Sciatic nerve (tissue), 2 donors: Measurements from ENCODE around the gene NMT2. TPM values are rescaled to one million over a fixed set of nuclear protein-coding genes. Genes with fewer than 3 reads are reported as not detected.

Source experiments
- ATAC-seq: fragments of 200-7000 bp; cut with Tn5 transposase; one replicate; pipeline ENCODE4 v1.9.1; 2020; ENCODE audit warnings: mild to moderate bottlenecking, moderate library complexity
- DNase-seq: peaks from one replicate; pipeline ENCODE4 v3.0.0-alpha.2; 2020; ENCODE audit warnings: low spot score
- intact Hi-C: fragments of 100-400 bp; cut with DNase I; formaldehyde crosslinking; loops from one replicate; pipeline ENCODE4 v1.14.2; 2022
- total RNA-seq: library from RNA; stranded (reverse); fragmentation: NEBNext Ultra II Directional; extraction: Animal tissue kit (Norgen Biotek cat#: 25700); gene quantifications from one replicate; pipeline ENCODE4 v1.2.1, GENCODE V29; 2021
- donor health status: DM: no; HTN: no; CAD: no.
- donor health status: DM: no; HTN: no; CAD: no.

Gene NMT2
- total RNA-seq, 1 donor from 2014 or later, result 29.9 TPM

DNA sequence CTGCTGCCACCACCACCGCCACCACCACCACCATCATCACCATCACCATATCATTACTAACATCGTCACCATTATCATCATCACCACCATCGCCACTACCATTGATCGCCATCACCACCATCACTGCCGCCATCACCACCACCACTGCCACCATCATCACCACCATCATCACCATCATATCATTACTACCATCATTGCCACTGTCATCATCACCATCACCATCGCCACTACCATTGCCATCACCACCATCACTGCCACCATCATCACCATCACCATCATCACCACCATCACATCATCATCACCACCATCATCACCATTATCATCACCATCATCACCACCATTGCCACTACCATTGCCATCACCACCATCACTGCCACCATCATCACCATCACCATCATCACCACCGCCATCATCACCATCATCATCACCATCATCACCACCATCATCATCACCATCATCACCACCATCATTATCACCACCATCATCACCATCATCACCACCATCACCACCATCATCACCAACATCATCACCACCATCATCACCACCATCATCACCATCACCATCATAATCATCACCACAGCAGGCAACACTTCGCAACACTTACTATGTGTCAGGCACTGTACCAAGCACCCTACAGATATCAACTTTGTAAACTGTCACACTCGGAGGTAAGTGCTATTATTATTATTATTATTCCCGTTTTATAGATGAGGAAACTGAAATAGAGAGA, 19.3 kb downstream of the NMT2 start:
- ATAC-seq (no peak), DNase-seq (no peak)
- intact Hi-C loops, result no loop called here

- ATAC-seq (no peak), DNase-seq (no peak)
- intact Hi-C loops, result no loop called here
Observed at GRCh38 chr10:15147594-15148392, 20.7 kb downstream of the NMT2 start.

- intact Hi-C loops, result no loop called here
- ATAC-seq, result no peak
- DNase-seq, result no peak
Observed at GRCh38 chr10:15146366-15146765, 22.1 kb downstream of the NMT2 start.

GRCh38 chr10:15144788-15145187, 23.7 kb downstream of the NMT2 start:
- ATAC-seq (no peak), DNase-seq (no peak)
- intact Hi-C loops, result no loop called here

DNA sequence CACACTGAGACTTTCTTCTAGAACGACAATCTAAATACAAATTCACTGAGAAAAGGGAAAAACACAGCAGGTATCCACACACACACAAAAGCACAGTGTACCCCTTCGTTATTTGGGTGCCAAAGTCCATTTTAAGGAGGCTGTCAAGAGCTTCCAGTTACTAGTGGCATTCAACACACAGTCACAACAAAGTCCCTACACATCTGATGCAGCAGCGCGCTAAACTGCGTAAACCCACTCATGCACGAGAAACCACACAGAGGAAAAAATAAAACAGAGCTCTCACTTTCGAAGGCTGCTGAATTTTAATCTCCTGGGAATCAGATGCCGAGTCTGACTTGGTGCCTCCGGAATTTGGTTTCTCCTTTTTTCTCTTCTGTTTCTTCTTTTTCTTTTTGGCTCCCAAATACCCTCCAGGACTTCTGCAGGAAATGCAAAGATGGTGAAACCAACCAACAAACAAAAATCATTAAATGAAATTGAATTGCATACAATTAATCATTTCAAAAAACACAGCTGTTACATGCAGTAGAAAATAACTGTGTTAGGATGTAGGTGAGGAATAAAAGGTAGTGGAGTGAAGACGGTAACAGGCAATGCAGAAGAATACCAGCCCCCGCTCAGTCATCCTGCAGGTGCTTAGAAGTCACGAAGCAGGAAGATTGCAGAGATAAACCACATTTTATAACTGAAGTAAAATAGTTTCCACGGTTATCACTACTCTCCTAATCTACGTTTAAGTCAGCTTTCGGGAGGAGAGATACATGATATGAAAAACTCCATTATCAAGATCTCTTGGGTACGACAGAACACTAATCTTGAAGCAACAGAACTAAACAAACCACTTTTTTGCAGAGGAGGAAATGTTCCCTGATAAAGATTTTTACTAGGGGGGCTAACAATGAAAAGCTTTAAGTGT, 27.1 kb downstream of the NMT2 start:
- intact Hi-C loops, result no loop called here
- DNase-seq (no peak), ATAC-seq (peak; percentile 49)

GRCh38 chr10:15140698-15141097, 27.8 kb downstream of the NMT2 start:
- no peak for DNase-seq
- no peak for ATAC-seq
- intact Hi-C loops, result no loop called here

GRCh38 chr10:15137636-15138035, 30.9 kb downstream of the NMT2 start:
- intact Hi-C loops, result no loop called here

DNA sequence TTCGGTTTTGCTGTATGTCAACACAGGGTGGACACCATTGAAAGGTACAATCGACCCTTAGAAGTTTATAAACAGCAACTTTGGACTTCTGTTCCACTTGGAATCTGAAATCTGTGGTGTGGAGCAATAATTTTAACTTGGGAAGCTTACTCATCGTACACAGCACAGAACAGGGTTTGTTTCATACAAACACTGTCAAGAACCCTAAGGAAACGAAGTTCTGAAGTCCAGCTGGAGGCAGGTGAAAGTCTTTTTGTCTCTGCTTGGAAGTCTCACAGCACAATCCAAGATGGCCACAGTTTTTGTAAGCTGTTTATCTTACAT, 31.5 kb downstream of the NMT2 start:
- no peak for DNase-seq
- no peak for ATAC-seq

More at GRCh38 chr10:15137636-15138035, 30.9 kb downstream of the NMT2 start:
- ATAC-seq (no peak), DNase-seq (no peak)

DNA sequence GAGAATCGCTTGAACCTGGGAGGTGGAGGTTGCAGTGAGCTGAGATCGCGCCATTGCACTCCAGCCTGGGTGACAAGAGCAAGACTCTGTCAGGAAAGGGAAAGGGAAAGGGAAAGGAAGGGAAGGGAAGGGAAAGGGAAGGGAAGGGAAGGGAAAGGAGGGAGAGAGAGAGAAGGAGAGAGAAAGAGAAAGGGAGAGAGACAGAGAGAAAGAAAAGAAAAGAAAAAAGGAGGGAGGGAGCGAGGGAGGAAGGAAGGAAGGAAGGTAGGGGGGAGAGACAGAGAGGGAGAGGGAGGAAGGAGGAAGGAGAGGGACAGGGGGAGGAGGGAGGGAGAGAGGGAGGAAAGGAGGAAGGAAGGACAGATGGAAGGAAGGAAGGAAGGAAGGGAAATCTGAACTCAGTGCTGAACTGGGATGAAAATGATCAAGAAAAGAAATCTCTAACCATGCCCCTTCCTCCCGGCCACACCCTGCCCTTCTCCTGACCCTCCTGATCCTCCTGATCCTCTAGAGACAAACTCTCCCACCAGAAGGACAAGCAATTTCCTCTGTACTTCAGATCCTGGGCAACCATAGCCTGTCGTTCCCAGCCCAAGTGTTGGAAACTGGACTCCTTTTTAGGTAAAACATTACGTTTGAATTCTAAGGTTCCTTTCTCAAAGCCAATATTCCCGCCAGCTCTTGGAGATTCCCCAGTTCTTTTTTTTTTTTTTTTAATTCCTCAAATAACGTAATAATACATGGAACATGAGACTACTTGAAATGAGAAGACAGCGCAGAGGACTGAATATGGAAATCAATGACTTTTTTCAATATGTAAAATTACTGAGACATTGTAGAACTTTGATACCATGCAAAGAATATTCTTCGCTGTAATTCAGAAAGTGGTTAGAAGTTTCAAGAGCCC, 32.1 kb downstream of the NMT2 start:
- ATAC-seq, result no peak
- no peak for DNase-seq
- intact Hi-C loops, result no loop called here

More for the DNA sequence above, 31.5 kb downstream of the NMT2 start:
- intact Hi-C loops, result no loop called here

GRCh38 chr10:15131330-15131729, 37.2 kb downstream of the NMT2 start:
- DNase-seq (no peak), ATAC-seq (no peak)
- intact Hi-C loops, result no loop called here

DNA sequence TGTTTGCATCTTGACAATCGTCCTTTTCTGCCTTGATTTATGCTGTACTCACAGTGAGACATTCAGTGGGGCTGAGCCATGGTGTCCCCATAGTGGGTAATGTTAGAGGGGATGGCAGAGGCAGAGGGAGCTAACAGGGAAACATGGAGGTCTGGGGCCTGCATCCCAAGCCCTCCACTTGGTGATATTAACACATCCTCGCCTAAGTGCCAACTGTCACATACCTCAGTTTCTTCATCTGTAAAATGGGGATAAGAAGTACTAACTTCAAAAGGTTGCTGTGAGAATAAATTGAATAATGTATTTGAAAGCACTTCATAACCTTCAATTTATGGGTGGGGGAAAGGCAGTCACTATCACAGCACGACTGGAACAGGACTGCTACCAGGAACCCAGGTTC, 43.6 kb downstream of the NMT2 start:
- DNase-seq, result no peak
- intact Hi-C loops, result no loop called here
- ATAC-seq, result no peak

- DNase-seq (no peak), ATAC-seq (no peak)
- intact Hi-C loops, result no loop called here
Observed at GRCh38 chr10:15124190-15124589, 44.3 kb downstream of the NMT2 start.

- DNase-seq (no peak), ATAC-seq (no peak)
- intact Hi-C loops, result no loop called here
Observed at GRCh38 chr10:15123749-15124184, 44.7 kb downstream of the NMT2 start.

DNA sequence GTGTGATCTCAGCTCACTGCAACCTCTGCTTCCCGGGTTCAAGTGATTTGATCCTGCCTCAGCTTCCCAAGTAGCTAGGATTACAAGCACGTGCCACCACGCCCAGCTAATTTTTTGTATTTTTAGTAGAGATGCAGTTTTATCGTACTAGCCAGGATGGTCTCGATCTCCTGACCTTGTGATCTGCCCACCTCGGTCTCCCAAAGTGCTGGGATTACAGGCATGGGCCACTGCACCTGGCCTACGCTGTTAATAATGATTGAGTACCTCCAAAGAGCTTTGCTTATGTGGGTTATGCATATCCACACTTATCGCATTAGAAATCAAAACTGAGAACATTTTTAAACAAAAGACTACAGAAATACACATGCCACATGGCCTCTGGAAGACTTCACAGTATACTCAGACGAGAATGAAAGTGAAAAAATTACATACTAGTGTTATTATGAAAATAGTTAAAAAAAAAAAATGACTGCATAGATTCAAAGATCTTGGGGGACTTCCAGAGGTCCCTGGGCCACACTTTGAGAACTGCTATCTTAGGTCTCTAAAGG, 45.9 kb downstream of the NMT2 start:
- ATAC-seq, result no peak
- DNase-seq, result no peak
- intact Hi-C loops, result no loop called here

DNA sequence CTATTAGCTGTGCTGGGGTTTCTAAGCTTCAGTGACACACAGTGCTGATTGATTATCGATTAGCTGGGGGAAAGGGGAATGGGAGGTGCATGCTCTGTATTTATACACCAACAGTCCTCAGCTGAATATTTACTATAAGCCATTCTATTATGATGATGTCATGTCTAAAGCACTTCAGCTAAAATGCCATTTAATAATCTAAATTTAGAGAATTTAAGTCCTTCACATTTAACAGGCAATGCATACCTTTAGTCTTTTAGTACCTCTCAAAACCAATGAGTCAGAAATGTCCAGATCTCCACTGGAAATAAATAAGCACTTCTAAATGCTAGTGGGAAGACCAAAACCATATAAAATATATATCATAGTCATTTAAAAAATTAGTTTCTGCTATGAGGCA, 46.8 kb downstream of the NMT2 start:
- no peak for DNase-seq
- no peak for ATAC-seq

DNA sequence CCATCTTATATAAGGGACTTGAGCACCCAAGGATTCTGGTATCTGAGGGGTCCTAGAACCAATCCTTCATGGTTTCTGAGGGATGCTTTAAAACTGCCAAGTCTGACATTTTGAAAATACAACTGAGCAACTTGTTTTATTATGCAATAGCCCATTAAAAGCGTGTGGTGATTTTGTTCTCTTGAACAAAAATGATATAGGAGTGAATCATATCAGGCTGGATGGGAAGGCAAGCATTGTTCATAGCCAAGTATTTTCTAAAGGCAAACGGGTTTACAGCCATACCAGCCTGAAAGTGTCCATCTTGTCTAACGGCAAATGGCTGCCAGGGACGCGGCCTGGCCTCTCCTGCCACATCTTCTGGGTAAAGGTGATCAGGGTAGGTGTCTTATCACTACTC, 48.0 kb downstream of the NMT2 start:
- intact Hi-C loops, result no loop called here
- DNase-seq, result no peak
- ATAC-seq, result no peak

More for the DNA sequence above, 46.8 kb downstream of the NMT2 start:
- intact Hi-C loops, result no loop called here

DNA sequence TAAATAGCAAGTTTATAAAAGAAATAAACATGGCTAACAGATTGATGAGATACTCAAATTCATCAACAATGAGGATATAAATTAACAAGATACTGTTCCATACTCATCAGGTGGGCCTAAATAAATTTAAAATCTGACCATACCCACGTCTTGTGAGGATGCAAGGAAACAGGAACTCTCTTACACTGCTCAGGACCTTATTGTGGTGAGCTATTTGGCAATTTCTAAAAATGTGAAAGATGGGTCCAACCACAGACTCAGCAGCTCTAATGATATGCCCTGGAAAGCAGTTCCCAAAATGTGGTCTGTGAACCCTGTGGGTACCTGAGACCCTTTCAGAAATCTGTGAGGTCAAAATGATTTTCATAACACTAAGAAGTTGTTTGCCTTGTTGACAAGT, 49.9 kb downstream of the NMT2 start:
- no peak for ATAC-seq
- no peak for DNase-seq
- intact Hi-C loops, result no loop called here

- DNase-seq, result no peak
- intact Hi-C loops, result no loop called here
- no peak for ATAC-seq
Observed at GRCh38 chr10:15116225-15116624, 52.3 kb downstream of the NMT2 start.
